ENCODE data around the gene EPHA8. TPM values are rescaled to one million over a fixed set of nuclear protein-coding genes. Genes with fewer than 3 reads are reported as not detected.

The EPHA8 gene
- total RNA-seq, 1 experiment from 2014 or later = 3.8 TPM

DNA sequence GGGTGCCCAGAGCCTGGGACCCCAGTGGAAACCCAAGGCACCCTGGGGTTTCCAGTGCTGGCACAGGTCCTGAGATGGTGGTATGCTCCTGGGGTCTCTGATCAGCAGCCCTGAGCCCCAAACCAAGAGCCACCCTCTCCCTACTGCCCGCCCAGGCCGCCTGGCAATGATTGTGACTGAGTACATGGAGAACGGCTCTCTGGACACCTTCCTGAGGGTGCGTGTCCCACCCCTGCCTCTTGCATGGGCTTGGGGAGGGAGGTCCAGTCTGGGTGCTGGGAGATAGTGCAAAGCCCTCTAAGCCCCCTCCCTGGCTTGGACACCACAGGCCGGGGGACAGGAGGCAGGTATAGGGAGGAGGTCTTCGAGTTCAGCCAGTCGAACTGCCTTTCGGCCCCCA, 34.7 kb downstream of the EPHA8 start:
- no peaks in the 10 kb centered on the region for H3K36me3 Mint-ChIP-seq
- DNase-seq (ENCODE audit: low spot score) (no peak), ATAC-seq (no peak)
- no peaks in the 10 kb centered on the region for H3K9me3 Mint-ChIP-seq
- CTCF ChIA-PET = no interaction called here
- TF ChIP-seq RORB (CRISPR knock-in tag; IDR thresholded peaks at IDR 0.05) = no peak
- TF ChIP-seq NR1H2 (CRISPR knock-in tag; IDR thresholded peaks at IDR 0.05) = no peak
- TF ChIP-seq MXD4 (CRISPR knock-in tag; IDR thresholded peaks at IDR 0.05; ENCODE audit: borderline replicate concordance) = no peak
- no peak for TF ChIP-seq HMGA2 (CRISPR knock-in tag; IDR thresholded peaks at IDR 0.05)
- TF ChIP-seq FOXJ3 (CRISPR knock-in tag; IDR thresholded peaks at IDR 0.05; ENCODE audit: borderline replicate concordance) = no peak
- TF ChIP-seq, protein P1, sequence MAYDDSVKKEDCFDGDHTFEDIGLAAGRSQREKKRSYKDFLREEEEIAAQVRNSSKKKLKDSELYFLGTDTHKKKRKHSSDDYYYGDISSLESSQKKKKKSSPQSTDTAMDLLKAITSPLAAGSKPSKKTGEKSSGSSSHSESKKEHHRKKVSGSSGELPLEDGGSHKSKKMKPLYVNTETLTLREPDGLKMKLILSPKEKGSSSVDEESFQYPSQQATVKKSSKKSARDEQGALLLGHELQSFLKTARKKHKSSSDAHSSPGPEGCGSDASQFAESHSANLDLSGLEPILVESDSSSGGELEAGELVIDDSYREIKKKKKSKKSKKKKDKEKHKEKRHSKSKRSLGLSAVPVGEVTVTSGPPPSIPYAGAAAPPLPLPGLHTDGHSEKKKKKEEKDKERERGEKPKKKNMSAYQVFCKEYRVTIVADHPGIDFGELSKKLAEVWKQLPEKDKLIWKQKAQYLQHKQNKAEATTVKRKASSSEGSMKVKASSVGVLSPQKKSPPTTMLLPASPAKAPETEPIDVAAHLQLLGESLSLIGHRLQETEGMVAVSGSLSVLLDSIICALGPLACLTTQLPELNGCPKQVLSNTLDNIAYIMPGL (CRISPR knock-in tag; IDR thresholded peaks at IDR 0.05) = no peak
- TF ChIP-seq, protein P2, sequence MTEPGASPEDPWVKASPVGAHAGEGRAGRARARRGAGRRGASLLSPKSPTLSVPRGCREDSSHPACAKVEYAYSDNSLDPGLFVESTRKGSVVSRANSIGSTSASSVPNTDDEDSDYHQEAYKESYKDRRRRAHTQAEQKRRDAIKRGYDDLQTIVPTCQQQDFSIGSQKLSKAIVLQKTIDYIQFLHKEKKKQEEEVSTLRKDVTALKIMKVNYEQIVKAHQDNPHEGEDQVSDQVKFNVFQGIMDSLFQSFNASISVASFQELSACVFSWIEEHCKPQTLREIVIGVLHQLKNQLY (CRISPR knock-in tag; IDR thresholded peaks at IDR 0.05) = no peak
- no peak for TF ChIP-seq ZBTB21 (CRISPR knock-in tag; IDR thresholded peaks at IDR 0.05; ENCODE audit: borderline replicate concordance)
- TF ChIP-seq IRF2 (CRISPR knock-in tag; IDR thresholded peaks at IDR 0.05; ENCODE audit: borderline replicate concordance, low read depth) = no peak
- no peak for TF ChIP-seq NR2C2 (CRISPR knock-in tag; IDR thresholded peaks at IDR 0.05)
- TF ChIP-seq CTCF (IDR thresholded peaks at IDR 0.05) = no peak
- TF ChIP-seq ARID4B (CRISPR knock-in tag; IDR thresholded peaks at IDR 0.05; ENCODE audit: borderline replicate concordance) = no peak
- TF ChIP-seq JAZF1 (CRISPR knock-in tag; IDR thresholded peaks at IDR 0.05) = no peak
- no peak for TF ChIP-seq RELA (CRISPR knock-in tag; IDR thresholded peaks at IDR 0.05; ENCODE audit: borderline replicate concordance)
- TF ChIP-seq JUN (CRISPR knock-in tag; IDR thresholded peaks at IDR 0.05) = no peak
- POLR2A ChIA-PET = no interaction called here
- 0 out of 2 replicates have a peak, but pooled peaks cover under 1% of the 10 kb centered on the region for H3K4me1 Mint-ChIP-seq
- no peaks in the 10 kb centered on the region for H3K27me3 Mint-ChIP-seq (ENCODE audit: low read depth)
- no peak overlapping the region for H3K27ac Mint-ChIP-seq
- H3K4me3 Mint-ChIP-seq = no peak overlapping the region

DNA sequence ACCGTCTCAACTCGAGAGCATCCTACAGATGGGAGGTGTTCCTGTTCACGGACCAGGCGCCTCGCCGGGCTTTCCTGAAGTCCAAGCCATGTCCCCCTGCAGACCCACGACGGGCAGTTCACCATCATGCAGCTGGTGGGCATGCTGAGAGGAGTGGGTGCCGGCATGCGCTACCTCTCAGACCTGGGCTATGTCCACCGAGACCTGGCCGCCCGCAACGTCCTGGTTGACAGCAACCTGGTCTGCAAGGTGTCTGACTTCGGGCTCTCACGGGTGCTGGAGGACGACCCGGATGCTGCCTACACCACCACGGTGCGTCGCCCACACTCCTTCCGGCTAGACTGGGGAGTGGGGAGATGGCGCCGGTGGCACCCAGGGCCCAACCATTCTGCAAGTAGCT, 35.4 kb downstream of the EPHA8 start:
- H3K27me3 Mint-ChIP-seq (ENCODE audit: low read depth) = no peaks in the 10 kb centered on the region
- H3K27ac Mint-ChIP-seq = no peak overlapping the region
- ATAC-seq (no peak), DNase-seq (ENCODE audit: low spot score) (no peak)
- CTCF ChIA-PET = no interaction called here
- no peak overlapping the region for H3K4me3 Mint-ChIP-seq
- POLR2A ChIA-PET = no interaction called here
- H3K9me3 Mint-ChIP-seq = no peaks in the 10 kb centered on the region
- H3K4me1 Mint-ChIP-seq = no peaks in the 10 kb centered on the region
- H3K36me3 Mint-ChIP-seq = no peaks in the 10 kb centered on the region
- TF ChIP-seq ZNF317 (CRISPR knock-in tag; IDR thresholded peaks at IDR 0.05; ENCODE audit: borderline replicate concordance, low read depth) (no peak), SOX15 (CRISPR knock-in tag; IDR thresholded peaks at IDR 0.05) (no peak), ARID4B (CRISPR knock-in tag; IDR thresholded peaks at IDR 0.05; ENCODE audit: borderline replicate concordance) (no peak), FOXJ3 (CRISPR knock-in tag; IDR thresholded peaks at IDR 0.05; ENCODE audit: borderline replicate concordance) (no peak), TP53 (CRISPR knock-in tag; IDR thresholded peaks at IDR 0.05) (no peak)
- TF ChIP-seq, protein P3, sequence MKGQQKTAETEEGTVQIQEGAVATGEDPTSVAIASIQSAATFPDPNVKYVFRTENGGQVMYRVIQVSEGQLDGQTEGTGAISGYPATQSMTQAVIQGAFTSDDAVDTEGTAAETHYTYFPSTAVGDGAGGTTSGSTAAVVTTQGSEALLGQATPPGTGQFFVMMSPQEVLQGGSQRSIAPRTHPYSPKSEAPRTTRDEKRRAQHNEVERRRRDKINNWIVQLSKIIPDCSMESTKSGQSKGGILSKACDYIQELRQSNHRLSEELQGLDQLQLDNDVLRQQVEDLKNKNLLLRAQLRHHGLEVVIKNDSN (CRISPR knock-in tag; IDR thresholded peaks at IDR 0.05) = no peak
- TF ChIP-seq, protein P4, sequence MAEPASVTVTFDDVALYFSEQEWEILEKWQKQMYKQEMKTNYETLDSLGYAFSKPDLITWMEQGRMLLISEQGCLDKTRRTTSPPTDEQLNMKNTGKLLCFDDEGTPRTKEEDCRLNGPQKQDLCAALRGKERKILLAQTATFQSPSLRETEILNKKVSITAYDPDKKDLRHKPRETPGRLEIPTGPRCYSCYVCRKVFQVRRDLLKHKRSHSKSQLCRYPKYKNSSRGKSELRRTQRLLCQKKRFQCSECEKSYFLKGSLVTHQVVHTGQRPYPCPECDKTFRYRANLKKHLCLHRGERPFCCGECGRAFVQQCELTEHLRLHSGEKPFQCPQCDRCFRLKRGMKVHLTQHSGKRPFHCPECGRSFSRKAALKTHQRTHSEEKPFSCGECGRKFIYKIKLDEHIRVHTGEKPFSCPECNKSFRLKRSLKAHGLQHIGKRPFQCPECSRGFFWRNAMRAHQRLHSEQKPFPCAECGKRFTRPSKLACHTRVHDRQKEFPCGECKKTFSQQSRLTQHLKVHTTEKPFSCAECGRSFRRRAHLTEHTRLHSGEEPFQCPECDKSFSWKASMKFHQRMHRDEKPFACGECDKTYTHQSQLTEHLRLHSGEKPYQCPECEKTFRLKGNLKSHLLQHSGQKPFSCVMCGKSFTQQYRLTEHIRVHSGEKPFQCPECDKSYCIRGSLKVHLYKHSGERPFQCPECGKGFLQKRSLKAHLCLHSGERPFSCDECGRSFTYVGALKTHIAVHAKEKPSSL (CRISPR knock-in tag; conservative IDR thresholded peaks at IDR 0.05) = no peak
